HG03460 (cell line): Measurements from ENCODE around the gene LSM14A.
"Not testable (repeated sequence)": the region's sequence is repeated elsewhere in the genome, so short reads cannot be mapped to it uniquely, and the experiment has no call there.

Source experiments
- ATAC-seq: cut with Tn5 transposase; IDR thresholded peaks from one replicate; pipeline ENCODE4 v1.9.1; 2021; ENCODE audit not compliant: unreplicated experiment

Gene LSM14A

GRCh38 chr19:34171877-34172660 is at the start of gene LSM14A:
TSS of gene LSM14A (plus strand) at chr19:34172504. CDS start at chr19:34172643, 139 bp downstream.
- ATAC-seq = peak; percentile 58

- ATAC-seq = no peak
These were observed 47.5 kb upstream of the LSM14A start for GRCh38 chr19:34124828-34125227.

- no peak for ATAC-seq
These were observed 45.3 kb upstream of the LSM14A start for GRCh38 chr19:34126966-34127365.

GRCh38 chr19:34127684-34128189 is 44.6 kb upstream of the LSM14A start:
- no peak for ATAC-seq

GRCh38 chr19:34128558-34129250 is 43.6 kb upstream of the LSM14A start:
- no peak for ATAC-seq

GRCh38 chr19:34131100-34131499 is 41.2 kb upstream of the LSM14A start:
- ATAC-seq = no peak

GRCh38 chr19:34132145-34132544 is 40.2 kb upstream of the LSM14A start:
- ATAC-seq = not testable (repeated sequence)

GRCh38 chr19:34132706-34133105 is 39.6 kb upstream of the LSM14A start:
- not testable (repeated sequence) for ATAC-seq

- ATAC-seq = peak; percentile 92
These were observed 37.9 kb upstream of the LSM14A start for GRCh38 chr19:34134190-34135053.

- no peak for ATAC-seq
These were observed 37.1 kb upstream of the LSM14A start for GRCh38 chr19:34135054-34135800.

GRCh38 chr19:34135821-34136611 is 36.3 kb upstream of the LSM14A start:
- ATAC-seq = no peak

- ATAC-seq = no peak
These were observed 31.3 kb upstream of the LSM14A start for GRCh38 chr19:34141025-34141424.

GRCh38 chr19:34142440-34142839 is 29.9 kb upstream of the LSM14A start:
- ATAC-seq = no peak

- ATAC-seq = no peak
These were observed 26.5 kb upstream of the LSM14A start for GRCh38 chr19:34145741-34146202.

- no peak for ATAC-seq
These were observed 23.6 kb upstream of the LSM14A start for GRCh38 chr19:34148658-34149185.

- no peak for ATAC-seq
These were observed 22.4 kb upstream of the LSM14A start for GRCh38 chr19:34149873-34150272.

- no peak for ATAC-seq
These were observed 21.7 kb upstream of the LSM14A start for GRCh38 chr19:34150558-34150957.

- ATAC-seq = no peak
These were observed 20.9 kb upstream of the LSM14A start for GRCh38 chr19:34151439-34151838.

- ATAC-seq = no peak
These were observed 17.9 kb upstream of the LSM14A start for GRCh38 chr19:34154401-34154800.
